HEK293T (cell line): ENCODE measurements around the gene IRAK2.

ENCODE experiments used
- BHLHE40 ChIP-seq: fragments of 450-650 bp; IDR thresholded peaks from 2 replicates; pipeline ENCODE4 v1.6.1; 2016; ENCODE audit warnings: mild to moderate bottlenecking, moderate library complexity, borderline replicate concordance
- SP1 ChIP-seq: fragments of 450-650 bp; IDR thresholded peaks from 2 replicates; pipeline ENCODE4 v1.6.1; 2017
- ZNF384 ChIP-seq: fragments of 450-650 bp; IDR thresholded peaks from 2 replicates; pipeline ENCODE4 v1.6.1; 2016

DNA sequence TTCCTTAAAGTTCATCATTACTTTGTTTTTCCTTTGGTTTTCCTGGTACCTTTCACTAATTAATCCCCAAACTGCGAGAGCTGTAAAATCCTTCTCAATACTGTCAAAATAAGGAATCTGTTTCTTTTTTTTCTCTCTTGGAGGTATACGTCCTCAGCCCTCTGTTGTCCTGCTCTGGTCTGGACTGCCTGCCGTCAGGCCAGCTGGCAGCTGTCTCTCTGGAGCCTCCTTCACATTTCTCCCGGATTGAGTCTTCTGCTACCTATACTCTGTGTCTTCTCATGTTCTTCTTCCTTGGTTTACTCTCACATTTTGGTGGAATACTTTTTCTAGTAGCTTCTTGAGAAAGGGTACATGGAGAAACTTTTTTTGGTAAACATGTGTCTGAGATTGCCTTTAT, 97.3 kb downstream of the IRAK2 start:
- TF ChIP-seq BHLHE40: no peak
- TF ChIP-seq ZNF384: no peak
- TF ChIP-seq SP1: no peak
